ENCODE data around the gene CCNA2.

CCNA2 gene

DNA sequence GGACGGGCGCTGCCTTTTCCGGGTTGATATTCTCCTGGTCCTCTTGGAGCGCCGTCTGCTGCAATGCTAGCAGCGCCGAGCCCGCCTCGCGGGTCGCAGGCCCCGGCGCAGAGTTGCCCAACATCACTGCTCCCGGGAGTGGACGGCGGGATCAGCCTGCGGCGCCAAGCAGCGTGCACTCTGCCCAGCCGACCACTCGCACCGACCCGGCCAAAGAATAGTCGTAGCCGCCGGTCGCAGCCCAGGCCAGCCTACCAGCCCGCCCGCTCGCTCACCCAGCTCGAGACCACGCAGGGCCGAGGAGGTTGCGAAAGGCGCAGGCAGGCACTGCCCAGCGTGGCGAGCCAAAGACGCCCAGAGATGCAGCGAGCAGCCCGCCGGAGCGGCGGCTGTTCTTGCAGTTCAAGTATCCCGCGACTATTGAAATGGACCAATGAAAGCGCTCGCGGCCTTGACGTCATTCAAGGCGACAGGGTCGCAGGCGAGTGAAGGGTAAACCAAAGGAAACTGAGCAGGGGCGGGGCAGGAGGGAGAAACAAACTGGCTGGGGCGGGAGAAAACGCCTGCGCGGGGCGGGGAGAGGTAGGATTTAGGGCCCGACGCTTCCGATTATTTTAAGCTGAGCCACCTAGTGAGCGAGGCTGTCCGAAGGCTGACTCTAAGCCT is at the start of gene CCNA2:
CCNA2 (minus strand) TSS at position 379 of the 666 bp plus-strand sequence; CDS start at position 124, 255 bp downstream.
- peak; percentile 94 for DNase-seq (ENCODE audit: low read depth, low spot score)

DNA sequence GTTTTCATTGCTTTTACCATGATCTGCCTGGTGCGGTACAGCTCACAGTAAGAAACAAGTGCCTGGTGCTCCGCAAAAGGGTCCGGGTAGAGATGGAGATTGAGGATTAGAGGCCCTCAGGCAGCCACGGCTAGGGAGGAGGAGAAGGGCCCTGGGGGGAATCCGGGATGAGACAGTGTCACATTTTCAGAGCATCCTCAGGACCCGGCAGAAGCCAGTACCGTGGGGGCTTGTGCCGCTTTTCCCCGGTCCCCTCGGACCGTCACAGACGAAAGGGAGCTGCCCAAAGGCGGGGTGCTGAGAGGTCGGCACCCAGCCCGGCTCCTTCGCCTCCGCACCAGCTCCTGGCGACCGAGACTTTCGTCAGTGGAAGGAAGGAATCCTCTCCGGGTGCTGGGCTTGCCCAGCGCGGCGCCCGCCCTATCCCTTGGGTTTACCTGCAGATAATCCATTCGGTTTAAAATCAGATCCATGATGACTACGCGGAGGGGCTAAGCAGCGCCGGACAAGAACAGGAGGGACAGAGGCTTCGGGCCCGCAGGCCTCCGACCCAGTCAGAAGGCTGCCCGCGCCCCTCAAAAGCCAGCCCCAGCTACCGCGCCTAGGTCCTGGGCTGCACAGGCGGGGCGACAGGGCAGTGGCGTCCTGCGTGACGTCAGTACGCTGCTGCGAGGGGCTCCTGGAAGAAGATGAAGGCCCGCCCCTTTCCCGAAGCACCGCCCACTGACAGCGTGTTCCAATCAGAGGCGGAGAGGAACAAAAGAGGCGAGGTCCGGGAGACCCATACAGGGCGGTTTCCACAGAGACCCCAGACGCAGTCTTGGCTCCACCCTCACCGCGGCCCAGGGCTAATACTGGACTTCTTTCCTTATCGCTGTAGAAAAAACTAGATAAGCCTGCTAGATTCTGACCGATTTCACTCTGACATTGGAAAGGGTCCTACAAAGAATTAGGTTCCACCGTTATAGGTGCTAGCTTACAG is 46.4 kb upstream of the CCNA2 start, which contains the start of gene BBS7:
BBS7 (minus strand) TSS at position 634 of the 982 bp plus-strand sequence; CDS start at position 473, 161 bp downstream.
- peak; percentile 95 for DNase-seq (ENCODE audit: low read depth, low spot score)

DNA sequence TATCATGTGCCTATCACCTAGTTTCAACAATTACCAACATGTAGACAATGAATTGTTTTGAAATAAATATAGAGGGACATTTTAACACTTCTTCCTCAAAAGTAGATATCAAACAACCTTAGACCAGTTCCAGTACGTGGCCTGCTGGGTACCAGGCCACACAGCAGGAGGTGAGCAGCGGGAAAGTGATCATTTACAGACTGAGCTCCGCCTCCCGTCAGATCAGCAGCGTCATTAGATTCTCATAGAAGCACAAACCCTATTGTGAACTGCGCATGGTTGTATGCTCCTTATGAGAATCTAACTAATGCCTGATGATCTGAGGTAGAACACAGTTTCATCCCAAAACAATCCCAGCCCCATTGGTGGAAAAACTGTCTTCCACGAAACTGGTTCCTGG is 40.1 kb upstream of the CCNA2 start:
- DNase-seq (ENCODE audit: low read depth, low spot score), result no peak

DNA sequence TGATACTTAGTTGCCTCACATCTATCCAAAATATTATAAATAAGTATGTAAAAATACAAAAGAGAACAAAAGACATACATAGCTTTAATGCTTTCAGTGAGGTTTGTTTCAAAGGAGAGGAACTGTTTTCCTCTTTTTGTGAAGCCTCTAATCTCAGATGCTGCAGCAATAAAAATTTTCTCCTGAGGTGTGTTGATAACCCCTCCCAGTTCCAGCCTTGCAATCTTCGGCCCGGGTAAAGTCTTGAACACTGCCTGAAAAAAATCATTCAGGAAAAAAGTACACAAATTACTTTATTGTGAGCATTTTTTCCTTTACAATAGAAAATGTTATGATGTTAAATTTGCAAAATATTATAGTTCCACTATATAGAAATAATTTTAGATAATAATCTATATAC is 37.7 kb upstream of the CCNA2 start:
- no peak for DNase-seq (ENCODE audit: low read depth, low spot score)

DNA sequence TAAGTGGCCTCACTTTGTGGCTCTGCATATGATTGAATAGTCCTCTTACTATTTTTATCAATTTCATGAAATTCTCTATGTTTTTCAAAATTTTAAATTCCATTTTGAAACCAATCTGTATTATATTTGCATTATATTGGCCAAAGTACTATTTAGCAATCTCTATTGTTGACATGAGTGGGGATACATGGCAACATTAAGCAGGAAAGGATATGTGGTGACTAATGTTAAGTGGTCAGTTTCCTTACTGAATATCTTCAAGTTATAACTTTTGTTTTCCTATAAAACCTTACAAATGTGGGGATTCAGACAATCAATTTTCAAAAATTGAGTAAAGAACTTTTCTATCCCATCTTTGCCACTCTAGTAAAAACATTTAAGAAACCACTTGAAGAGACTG is 36.4 kb upstream of the CCNA2 start:
- DNase-seq (ENCODE audit: low read depth, low spot score), result no peak

DNA sequence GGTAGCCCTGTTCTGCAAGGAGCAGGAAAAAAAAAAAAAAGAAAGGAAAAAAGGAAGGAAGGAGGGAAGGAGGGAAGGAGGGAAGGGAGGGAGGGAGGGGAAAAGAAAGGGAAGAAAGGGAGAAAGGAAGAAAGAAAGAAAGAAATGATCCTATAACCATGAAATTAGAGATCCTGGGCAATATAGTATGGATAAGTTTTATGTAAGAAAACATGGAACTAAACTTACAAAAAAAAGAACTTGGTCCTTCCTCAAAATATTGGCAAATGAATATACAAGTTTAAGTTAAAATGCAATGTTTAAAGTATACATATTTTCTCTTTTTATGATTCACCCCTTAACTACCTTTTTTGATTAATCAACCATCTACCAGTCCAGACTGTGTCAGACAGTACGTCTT is 27.7 kb upstream of the CCNA2 start:
- no peak for DNase-seq (ENCODE audit: low read depth, low spot score)

DNA sequence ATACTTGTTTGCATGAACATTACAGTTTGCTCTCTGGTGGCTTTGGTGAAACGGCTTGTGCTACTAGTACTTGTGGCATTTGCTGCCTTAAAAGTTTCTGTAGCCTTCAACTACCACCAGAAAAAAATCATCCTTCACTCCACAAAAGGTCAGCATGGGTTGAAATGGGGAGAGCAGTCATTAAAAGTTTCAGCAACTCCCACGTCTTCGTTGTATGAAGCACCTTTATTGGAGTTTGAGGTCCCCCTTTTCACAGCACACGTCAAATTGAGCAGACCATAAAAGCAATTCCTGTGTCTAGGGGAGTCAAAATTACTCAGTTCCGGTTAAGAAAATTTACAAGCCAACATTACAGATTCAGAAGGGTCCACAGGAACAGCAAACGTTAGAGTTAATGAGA is 23.0 kb upstream of the CCNA2 start:
- DNase-seq (ENCODE audit: low read depth, low spot score), result no peak

DNA sequence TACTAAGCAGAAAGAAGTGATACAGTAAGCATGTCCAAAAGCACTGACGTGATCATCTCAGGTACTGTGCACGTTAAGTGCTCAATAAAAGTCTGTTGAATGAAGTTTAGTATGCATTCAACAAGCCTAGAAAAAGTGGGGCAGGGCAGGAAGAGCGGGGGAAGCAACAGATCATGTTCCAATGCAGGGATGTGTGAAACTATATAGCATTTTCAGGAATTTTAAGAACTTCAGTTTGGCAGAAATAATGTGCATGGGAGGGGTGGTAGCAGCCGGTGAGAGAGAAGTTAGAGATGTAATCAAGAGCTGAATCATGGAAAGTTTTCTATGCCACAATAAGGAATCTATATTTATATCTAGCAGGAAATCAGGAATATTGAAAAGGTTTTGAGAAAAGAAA is 19.2 kb upstream of the CCNA2 start:
- no peak for DNase-seq (ENCODE audit: low read depth, low spot score)

DNA sequence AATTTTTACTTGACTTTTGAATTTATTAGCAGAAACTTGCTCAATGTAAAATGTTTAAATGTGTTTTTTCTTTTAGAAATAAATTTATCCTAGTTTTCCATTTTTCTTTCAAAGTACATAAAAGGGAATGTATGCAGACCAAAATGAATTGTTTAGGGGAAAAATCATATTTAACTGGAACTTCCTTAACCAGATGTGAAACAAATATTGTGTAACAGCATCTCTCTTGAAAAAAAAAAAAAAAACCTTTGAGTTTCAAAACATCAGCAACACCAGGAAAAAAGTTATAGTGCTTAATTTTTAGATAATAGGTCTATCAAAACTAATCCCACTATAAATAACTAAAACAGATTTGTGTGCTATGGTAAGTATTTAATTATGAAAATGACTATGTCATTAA is 14.5 kb upstream of the CCNA2 start:
- DNase-seq (ENCODE audit: low read depth, low spot score), result no peak

DNA sequence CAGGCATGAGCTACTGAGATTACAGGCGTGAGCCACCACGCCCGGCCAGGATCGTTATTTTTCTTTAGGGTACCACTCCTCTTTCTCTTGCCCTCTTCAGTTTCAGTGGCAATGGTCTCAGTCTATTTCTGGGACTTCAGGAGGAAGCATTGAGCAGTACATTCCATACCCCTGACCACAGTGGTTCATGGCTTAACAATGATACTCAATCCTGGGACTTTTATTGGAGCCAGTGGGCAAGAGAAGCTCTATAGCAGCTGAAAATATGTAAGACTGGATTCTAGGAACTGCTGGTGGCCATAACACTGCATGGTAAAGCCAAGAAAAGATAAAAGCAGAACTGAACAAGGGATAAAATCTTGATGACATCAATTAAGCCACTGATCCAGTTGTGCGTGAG is 5.8 kb upstream of the CCNA2 start:
- DNase-seq (ENCODE audit: low read depth, low spot score), result no peak

DNA sequence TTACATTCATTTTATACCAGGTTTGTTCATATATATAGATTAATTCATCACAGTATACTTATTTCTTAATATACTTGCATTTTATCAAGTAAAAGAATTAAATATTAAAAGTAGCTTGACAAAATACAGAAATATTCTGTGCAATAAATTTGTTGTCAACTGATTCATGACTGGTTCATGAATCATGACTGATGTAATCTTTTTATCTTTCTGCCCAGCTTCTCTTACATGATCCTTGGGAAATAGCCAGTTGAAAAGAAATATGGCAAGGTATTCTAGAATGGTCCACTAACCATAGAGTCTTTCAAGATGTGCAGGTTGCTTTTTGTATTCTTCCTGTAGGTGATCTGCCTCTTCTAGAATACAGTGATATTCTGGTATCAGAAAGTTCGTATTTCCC is 4.2 kb upstream of the CCNA2 start:
- no peak for DNase-seq (ENCODE audit: low read depth, low spot score)

DNA sequence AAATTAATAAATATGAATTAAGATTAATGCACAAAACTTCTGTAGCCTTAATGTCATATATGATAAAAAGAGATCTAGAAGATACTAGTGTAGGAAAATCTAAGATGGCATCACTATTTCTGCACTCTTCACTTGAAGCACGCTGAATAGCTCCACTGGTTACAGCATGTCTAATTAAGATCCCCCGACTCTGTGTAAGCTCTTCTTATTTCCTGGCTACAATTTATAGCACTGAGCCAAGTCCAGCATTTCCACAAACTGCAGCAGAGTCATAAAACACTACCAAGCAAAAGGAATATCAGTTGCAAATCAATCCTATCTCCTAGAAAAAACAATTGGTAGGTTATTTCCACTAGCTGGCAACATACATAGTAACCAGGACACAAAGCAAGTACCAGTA is 1.3 kb upstream of the CCNA2 start:
- DNase-seq (ENCODE audit: low read depth, low spot score), result no peak

DNA sequence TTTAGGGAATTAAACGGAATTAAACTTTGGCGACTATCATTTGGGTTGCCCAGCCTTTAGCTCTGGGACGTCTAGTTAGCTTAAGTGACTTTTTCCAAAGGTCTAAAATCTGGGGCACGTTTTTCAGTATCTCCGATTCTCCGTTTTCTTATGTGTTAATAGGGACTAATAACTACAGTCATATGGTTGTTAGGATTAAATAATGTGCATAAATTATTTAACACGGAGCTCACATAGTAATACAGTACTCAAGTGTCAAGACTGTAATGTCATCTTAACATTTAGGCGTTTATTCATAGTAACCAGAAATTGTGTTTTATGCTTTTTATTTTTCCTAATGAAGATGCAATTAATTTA is 466 bp upstream of the CCNA2 start:
- no peak for DNase-seq (ENCODE audit: low read depth, low spot score)

DNA sequence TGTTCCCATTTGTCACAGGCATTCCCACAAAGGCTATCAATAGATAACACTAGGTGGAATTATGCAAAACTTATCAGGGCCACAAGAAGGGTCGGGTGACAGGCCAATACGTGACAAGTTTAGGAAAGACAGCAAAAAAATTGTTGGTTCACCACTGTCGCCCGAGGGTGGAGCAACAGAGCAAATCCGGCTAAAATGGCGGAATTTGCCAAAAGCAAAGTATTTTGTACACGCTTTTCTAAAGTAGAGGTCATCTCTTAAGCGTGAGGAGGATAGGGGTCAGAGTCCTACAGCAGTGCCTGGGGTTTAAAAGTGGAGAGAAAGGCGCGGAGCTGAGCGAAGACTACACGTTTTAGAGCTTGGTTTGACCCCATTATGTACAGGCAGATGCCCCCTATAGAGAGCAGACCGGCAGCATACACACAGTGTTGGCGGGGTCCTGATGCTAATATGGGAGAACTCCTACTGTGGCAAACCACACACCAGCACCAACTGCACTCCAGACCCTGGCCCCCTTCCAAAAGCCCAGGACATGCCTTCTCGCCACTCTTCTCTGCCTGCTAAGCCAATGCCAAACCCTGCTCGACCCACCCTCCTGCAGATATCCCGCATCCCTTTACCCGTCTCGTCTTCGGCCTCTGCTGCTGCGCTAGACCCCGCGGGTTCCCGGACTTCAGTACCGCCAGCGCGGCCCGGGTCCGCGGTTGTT is 733 bp downstream of the CCNA2 start:
- no peak for DNase-seq (ENCODE audit: low read depth, low spot score)

DNA sequence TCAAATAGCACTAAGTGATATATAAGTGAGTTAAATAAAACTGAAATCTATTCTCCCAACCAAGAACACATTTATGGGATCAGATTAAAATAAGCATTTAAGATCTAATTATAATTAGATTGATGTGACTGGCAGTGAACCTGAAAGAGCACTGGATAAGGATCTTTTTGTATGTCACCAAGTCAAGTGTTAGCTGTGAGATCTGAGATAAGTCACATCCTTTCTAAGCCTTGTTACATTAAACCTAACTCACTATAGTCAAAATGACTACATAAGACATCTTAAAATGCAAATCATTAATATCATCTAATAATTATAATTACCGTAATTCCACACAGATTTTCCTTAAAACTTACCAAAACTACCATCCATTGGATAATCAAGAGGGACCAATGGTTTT is 1.6 kb downstream of the CCNA2 start:
- no peak for DNase-seq (ENCODE audit: low read depth, low spot score)

DNA sequence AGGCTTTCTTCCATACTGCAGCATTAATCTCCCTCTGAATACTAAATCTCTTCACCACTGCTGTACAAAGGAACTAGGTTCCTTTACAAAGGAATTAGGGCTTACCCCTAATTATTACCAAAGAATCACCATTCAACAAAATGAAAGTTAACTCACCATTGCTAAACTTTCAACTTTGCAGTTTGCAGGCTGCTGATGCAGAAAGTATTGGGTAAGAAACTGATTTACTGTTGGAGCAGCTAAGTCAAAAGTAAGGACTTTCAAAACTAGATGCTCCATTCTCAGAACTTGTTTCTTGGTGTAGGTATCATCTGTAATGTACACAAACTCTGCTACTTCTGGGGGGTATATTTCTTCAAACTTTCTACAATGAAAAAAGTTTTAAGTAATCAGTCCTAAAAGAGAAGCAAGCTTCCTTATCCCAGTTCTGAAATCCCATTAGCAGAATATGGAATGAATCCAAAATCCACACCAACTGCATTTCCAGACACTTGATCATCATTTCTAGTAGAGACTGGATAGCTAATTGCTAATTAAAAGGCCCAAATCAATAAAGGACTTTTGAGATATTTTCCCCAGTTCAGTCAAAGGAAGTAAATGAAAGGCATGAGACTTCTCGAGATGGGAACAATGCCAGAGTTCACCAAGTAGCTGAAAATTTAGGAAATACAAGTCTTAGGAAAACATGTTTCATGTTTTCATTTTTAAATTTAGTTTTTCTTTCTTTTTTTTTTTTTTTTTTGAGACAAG is 4.3 kb downstream of the CCNA2 start:
- no peak for DNase-seq (ENCODE audit: low read depth, low spot score)

DNA sequence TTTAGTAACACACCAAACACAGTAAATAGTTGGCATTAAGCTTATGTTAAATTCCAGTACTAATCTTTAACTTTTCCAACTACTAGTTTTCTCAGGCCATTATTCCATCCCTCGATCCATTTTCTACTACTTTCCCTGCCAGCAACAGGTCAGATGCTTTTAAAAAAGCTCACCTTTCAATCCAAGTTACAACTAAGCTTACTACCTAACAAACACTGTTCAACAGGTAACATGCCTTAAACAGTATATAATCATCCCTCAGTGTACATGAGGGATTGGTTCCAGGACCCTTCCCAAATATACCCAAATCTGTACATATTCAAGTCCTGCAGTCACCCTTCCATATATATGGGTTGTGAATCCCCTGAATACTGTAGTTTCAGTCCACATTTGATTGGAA is 5.5 kb downstream of the CCNA2 start:
- no peak for DNase-seq (ENCODE audit: low read depth, low spot score)

DNA sequence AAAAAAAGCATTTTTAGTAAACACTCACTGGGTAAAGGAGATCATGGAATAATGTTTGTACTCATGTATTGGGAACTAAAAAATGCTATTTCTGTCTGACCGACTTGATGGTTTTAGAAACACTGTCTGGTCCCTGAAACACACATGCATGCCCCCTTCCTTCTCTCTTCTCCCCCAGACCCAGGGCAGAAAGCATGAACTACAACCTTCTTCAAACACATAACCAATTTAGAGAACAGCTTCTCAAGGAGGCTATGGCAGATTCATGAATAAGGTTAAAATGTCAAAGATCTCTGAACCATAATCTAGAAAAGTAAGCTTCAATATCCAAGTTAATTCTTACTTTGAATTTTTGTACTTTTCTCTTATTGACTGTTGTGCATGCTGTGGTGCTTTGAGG is 6.0 kb downstream of the CCNA2 start:
- no peak for DNase-seq (ENCODE audit: low read depth, low spot score)

DNA sequence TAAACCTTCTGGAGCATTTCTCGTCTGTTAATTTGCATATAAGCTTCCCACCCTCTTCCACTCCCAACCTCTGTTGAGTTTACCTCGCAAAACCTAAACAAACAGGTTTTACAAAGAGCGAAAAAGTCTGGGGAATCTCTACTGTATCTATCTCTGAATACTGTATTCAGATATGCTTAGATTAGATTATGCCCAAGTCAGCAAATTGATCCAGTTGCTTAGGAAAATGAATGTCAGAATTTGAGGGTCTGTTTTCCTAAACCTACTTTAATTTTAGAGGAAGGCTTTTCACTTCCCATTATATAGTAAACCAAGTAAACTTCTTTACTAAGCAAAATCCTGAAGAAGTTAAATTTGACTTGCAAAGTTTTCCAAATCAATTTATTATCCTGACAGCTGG is 6.7 kb downstream of the CCNA2 start:
- no peak for DNase-seq (ENCODE audit: low read depth, low spot score)

DNA sequence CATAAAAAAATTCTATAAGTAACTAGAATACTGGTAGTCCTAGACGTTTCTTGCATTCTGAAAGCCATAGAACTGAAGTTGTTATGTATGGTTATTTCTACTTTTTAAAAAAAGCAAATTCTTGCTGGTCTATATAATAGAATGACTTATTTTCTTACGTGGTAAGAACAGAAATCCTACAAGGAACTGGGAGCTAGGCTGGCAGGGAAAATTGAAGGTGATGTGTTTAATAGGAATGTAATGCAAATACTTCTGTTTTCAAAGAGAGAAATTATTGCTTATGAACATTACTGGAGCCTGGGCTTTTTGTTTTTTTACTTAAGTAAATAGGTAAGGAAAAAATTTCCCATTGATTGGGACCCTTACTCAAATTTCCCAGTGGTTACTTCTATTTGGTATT is 8.9 kb downstream of the CCNA2 start:
- no peak for DNase-seq (ENCODE audit: low read depth, low spot score)

DNA sequence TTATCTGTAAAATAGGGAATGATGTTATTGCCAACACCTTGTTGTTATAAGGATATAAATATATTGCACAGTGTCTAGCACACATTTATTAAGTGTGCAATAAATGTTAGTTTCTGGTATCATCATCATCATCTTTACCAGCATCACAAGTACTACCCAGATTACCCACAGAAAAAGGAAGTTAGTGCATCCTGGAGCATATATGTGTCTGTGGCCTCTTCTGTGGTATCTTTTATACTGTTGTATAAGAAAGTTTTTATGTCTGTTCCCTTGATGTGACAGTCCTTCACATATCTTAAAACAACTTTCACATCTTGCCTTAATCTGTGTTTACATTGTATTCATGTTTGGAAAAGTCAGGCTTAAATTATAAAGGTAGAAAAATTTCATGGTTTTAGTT is 12.6 kb downstream of the CCNA2 start:
- no peak for DNase-seq (ENCODE audit: low read depth, low spot score)

DNA sequence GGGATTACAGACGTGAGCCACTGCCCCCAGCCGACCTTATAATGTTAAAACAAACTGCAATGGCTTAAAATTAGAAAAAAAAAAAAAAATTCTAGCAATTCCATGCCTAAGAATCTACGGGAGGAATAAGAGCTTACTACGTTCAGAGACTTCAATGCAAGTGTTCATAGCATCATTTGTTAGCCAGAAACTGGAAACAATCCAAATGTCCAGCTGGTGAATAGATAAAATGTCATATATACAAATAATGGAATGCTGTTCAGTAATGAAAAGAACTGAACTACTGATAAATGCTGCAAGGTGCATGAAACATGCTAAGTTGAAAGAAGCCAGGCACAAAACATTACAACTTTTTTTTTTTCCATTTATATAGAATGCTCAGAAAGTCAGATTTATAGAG is 17.3 kb downstream of the CCNA2 start:
- DNase-seq (ENCODE audit: low read depth, low spot score), result no peak
